Measurements from ENCODE around the gene WDR64.
"Not testable (repeated sequence)": the region's sequence is repeated elsewhere in the genome, so short reads cannot be mapped to it uniquely, and the experiment has no call there.

Gene WDR64

GRCh38 chr1:241813768-241814320 is 161.8 kb downstream of the WDR64 start:
- DNase-seq: no peak

- DNase-seq: no peak
Measured at GRCh38 chr1:241816008-241816407, 163.9 kb downstream of the WDR64 start.

- DNase-seq: no peak
Measured at GRCh38 chr1:241817331-241817792, 165.3 kb downstream of the WDR64 start.

GRCh38 chr1:241817956-241818612 is 166.0 kb downstream of the WDR64 start:
- DNase-seq: no peak

- no peak for DNase-seq
Measured at GRCh38 chr1:241819340-241819866, 167.3 kb downstream of the WDR64 start.

GRCh38 chr1:241821363-241821762 is 169.3 kb downstream of the WDR64 start:
- no peak for DNase-seq

GRCh38 chr1:241822846-241823245 is 170.8 kb downstream of the WDR64 start:
- DNase-seq: no peak

GRCh38 chr1:241823925-241824324 is 171.8 kb downstream of the WDR64 start:
- no peak for DNase-seq

GRCh38 chr1:241825581-241825980 is 173.5 kb downstream of the WDR64 start:
- no peak for DNase-seq

- DNase-seq: not testable (repeated sequence)
Measured at GRCh38 chr1:241826613-241827012, 174.5 kb downstream of the WDR64 start.

- DNase-seq: no peak
Measured at GRCh38 chr1:241827264-241827663, 175.2 kb downstream of the WDR64 start.

- DNase-seq: no peak
Measured at GRCh38 chr1:241828463-241829021, 176.5 kb downstream of the WDR64 start.

GRCh38 chr1:241829468-241829867 is 177.4 kb downstream of the WDR64 start:
- DNase-seq: no peak

GRCh38 chr1:241834733-241835377 is 182.8 kb downstream of the WDR64 start:
- peak; percentile 24 to 53 for DNase-seq

- no peak for DNase-seq
Measured at GRCh38 chr1:241836941-241837340, 184.9 kb downstream of the WDR64 start.

GRCh38 chr1:241837416-241837815 is 185.3 kb downstream of the WDR64 start:
- no peak for DNase-seq

- no peak for DNase-seq
Measured at GRCh38 chr1:241837901-241838300, 185.8 kb downstream of the WDR64 start.

- no peak for DNase-seq
Measured at GRCh38 chr1:241838897-241839296, 186.8 kb downstream of the WDR64 start.

- DNase-seq: no peak
Measured at GRCh38 chr1:241839369-241839979, 187.4 kb downstream of the WDR64 start.

- no peak for DNase-seq
Measured at GRCh38 chr1:241840164-241840563, 188.1 kb downstream of the WDR64 start.

- DNase-seq: no peak
Measured at GRCh38 chr1:241841691-241842090, 189.6 kb downstream of the WDR64 start.

GRCh38 chr1:241842565-241842964 is 190.5 kb downstream of the WDR64 start:
- no peak for DNase-seq

GRCh38 chr1:241844593-241844992 is 192.5 kb downstream of the WDR64 start:
- DNase-seq: peak in 1 of 2 experiments; percentile 12

All from NCI-H2081 (cell line).